Loucy (cell line): ENCODE results near the gene C1orf94.

Experiments
- H2AFZ ChIP-seq: fragments of 200-600 bp; sonication (generic); 2 replicates; pipeline ENCODE4 v1.6.0; 2016; ENCODE audit warnings: antibody characterized with exemption, mild to moderate bottlenecking, low read length, moderate library complexity
- H3F3A ChIP-seq: fragments of 200-600 bp; 2 replicates; pipeline ENCODE4 v1.6.0; 2016; ENCODE audit warnings: antibody characterized with exemption, low read depth, mild to moderate bottlenecking
- H3K27me3 ChIP-seq: fragments of 200-600 bp; sonication (generic); 2 replicates; pipeline ENCODE4 v1.6.1; 2014; ENCODE audit warnings: low read length, mild to moderate bottlenecking; ENCODE audit not compliant: insufficient read depth, poor library complexity, severe bottlenecking
- H3K36me3 ChIP-seq: fragments of 200-600 bp; sonication (generic); 2 replicates; pipeline ENCODE4 v1.6.1; 2016; ENCODE audit warnings: low read length; ENCODE audit not compliant: insufficient read depth
- H3K4me1 ChIP-seq: fragments of 200-600 bp; sonication (generic); 2 replicates; pipeline ENCODE4 v1.5.1; 2014; ENCODE audit warnings: low read length, mild to moderate bottlenecking; ENCODE audit not compliant: insufficient read depth, poor library complexity, severe bottlenecking
- H3K4me2 ChIP-seq: fragments of 200-600 bp; sonication (generic); 2 replicates; pipeline ENCODE4 v1.6.0; 2014; ENCODE audit warnings: antibody characterized with exemption, low read length, low read depth, mild to moderate bottlenecking; ENCODE audit not compliant: poor library complexity, severe bottlenecking
- H3K4me3 ChIP-seq: fragments of 200-600 bp; sonication (generic); 2 replicates; pipeline ENCODE4 v1.5.1; 2014; ENCODE audit warnings: low read length, mild to moderate bottlenecking, mixed read lengths; ENCODE audit not compliant: poor library complexity, severe bottlenecking
- H3K79me2 ChIP-seq: fragments of 200-600 bp; sonication (generic); 2 replicates; pipeline ENCODE4 v1.6.1; 2014; ENCODE audit warnings: low read length; ENCODE audit not compliant: insufficient read depth
- H3K9ac ChIP-seq: fragments of 200-600 bp; sonication (generic); 2 replicates; pipeline ENCODE4 v1.6.0; 2014; ENCODE audit warnings: mild to moderate bottlenecking, low read depth, low read length, moderate library complexity; ENCODE audit not compliant: poor library complexity, severe bottlenecking
- H3K9me2 ChIP-seq: fragments of 200-600 bp; sonication (generic); replicated peaks from 2 replicates; pipeline ENCODE4 v1.6.1; 2016; ENCODE audit warnings: low read depth, low read length, mixed read lengths
- H3K9me3 ChIP-seq: fragments of 200-600 bp; sonication (generic); 2 replicates; pipeline ENCODE4 v1.6.1; 2014; ENCODE audit warnings: mild to moderate bottlenecking, antibody characterized with exemption, low read length, low read depth; ENCODE audit not compliant: insufficient read depth
- H4K20me1 ChIP-seq: fragments of 200-600 bp; sonication (generic); 2 replicates; pipeline ENCODE4 v1.6.0; 2014; ENCODE audit warnings: antibody characterized with exemption, low read length, mild to moderate bottlenecking; ENCODE audit not compliant: insufficient read depth, poor library complexity, severe bottlenecking
- EZH2phosphoT487 ChIP-seq: fragments of 200-600 bp; IDR thresholded peaks from 2 replicates; pipeline ENCODE4 v1.6.1; 2018; ENCODE audit warnings: antibody characterized with exemption, mild to moderate bottlenecking, moderate library complexity, borderline replicate concordance
- TF ChIP-seq, protein P1 (sequence below): fragments of 200-600 bp; sonication (generic); conservative IDR thresholded peaks from 2 replicates; pipeline ENCODE4 v1.5.1; 2014; ENCODE audit warnings: mild to moderate bottlenecking, antibody characterized with exemption, low read length

Gene C1orf94

DNA sequence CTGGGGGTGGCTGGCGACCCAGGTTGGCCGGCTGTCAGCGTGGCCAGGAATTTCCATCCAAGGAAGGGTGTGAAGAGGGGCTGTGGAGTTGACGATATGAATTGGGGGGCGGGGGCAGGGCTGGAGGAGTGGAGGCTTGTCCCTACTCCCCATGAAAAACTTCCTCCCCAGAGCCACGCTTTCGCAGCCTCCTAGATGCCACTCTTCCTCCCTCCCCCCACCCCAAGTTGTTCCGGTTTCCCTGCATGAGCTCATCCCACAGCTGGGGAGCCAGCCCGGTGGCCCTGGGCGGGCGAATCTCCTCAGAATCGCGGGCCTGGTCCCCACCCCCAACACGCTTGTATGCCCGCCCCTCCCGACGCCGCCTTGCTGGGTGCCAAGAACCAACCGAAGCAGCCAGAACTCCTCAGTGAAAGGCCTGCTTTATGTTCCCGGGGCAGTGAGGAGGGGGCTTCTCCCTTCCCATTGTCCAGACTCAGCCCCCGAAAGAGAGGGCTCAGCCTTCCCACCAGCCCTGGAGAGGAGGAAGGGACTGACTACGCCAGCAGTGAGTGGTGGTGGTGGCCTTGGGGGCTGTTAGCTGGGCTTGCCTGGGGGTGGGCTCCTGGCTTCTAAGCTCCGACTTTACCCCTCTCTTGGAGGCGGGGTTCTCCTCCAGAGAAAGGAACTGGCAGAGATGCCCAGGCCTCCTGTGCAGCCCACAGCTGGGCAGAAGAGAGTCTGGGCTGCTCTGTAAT lies 9.9 kb upstream of the C1orf94 start:
- TF ChIP-seq, protein P1, sequence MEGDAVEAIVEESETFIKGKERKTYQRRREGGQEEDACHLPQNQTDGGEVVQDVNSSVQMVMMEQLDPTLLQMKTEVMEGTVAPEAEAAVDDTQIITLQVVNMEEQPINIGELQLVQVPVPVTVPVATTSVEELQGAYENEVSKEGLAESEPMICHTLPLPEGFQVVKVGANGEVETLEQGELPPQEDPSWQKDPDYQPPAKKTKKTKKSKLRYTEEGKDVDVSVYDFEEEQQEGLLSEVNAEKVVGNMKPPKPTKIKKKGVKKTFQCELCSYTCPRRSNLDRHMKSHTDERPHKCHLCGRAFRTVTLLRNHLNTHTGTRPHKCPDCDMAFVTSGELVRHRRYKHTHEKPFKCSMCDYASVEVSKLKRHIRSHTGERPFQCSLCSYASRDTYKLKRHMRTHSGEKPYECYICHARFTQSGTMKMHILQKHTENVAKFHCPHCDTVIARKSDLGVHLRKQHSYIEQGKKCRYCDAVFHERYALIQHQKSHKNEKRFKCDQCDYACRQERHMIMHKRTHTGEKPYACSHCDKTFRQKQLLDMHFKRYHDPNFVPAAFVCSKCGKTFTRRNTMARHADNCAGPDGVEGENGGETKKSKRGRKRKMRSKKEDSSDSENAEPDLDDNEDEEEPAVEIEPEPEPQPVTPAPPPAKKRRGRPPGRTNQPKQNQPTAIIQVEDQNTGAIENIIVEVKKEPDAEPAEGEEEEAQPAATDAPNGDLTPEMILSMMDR, result no peak
- Histone ChIP-seq H3K9me3 (no peaks in the 10 kb centered on the region), H3K27me3 (no peaks in the 10 kb centered on the region), H4K20me1 (no peaks in the 10 kb centered on the region), H3K9ac (no peak overlapping the region), H3K4me2 (no peak overlapping the region), H3K36me3 (no peaks in the 10 kb centered on the region), H3F3A (no peaks in the 10 kb centered on the region), H3K9me2 (no peaks in the 10 kb centered on the region), H2AFZ (no peak overlapping the region), H3K79me2 (no peaks in the 10 kb centered on the region), H3K4me3 (no peak overlapping the region), H3K4me1 (no peaks in the 10 kb centered on the region)

DNA sequence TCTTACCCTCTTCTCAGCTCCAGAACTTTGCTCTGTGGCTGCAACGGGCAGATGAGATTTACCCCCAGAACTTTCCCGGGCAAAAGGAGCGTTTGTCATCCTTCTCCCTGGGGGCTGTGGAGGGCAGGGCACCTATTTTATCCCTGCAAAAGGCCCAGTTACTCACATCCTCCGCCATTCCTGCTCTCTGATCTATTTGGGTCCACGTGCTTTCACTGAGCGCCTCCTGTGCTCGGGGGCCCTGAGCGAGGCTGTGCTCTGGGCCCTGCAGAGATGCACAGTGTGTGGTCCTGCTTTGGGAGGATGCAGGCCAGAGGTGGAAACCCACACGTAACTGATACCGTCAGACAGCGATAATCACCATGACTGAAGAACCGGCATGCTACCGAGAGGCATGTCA lies 9.3 kb upstream of the C1orf94 start:
- Histone ChIP-seq H3K4me3 (no peak overlapping the region), H3K4me2 (no peak overlapping the region), H3K79me2 (no peaks in the 10 kb centered on the region), H3K36me3 (no peaks in the 10 kb centered on the region), H3K9me3 (no peaks in the 10 kb centered on the region), H3K27me3 (no peaks in the 10 kb centered on the region), H3K4me1 (no peaks in the 10 kb centered on the region), H2AFZ (no peak overlapping the region), H3K9ac (no peak overlapping the region), H3F3A (no peaks in the 10 kb centered on the region), H3K9me2 (no peaks in the 10 kb centered on the region), H4K20me1 (no peaks in the 10 kb centered on the region)
- TF ChIP-seq, protein P1, result no peak
- no peak for TF ChIP-seq EZH2phosphoT487

DNA sequence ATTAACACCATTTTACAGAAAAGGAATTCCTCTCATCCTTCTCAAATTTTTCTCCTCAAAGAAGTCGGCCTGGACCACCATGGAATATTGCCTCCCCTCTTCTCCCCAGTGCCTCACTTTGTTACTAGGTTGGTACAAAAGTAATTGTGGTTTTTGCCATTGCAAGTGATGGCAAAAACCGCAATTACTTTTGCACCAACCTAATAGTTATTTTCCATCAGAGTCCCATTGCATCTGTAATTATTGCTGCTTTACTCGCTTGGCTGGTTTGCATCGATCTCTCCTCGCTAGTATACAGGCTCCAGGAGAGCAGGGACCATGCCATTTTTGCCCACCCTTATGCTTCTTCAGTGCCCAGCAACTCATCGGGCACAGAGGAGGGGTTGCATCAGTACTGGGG lies 963 bp upstream of the C1orf94 start:
- Histone ChIP-seq H2AFZ (no peak overlapping the region), H3F3A (no peaks in the 10 kb centered on the region), H3K9me2 (no peaks in the 10 kb centered on the region), H3K9me3 (no peaks in the 10 kb centered on the region), H3K9ac (no peak overlapping the region), H3K4me1 (no peaks in the 10 kb centered on the region), H3K4me2 (no peak overlapping the region), H3K27me3 (no peaks in the 10 kb centered on the region), H3K79me2 (no peaks in the 10 kb centered on the region), H3K4me3 (no peak overlapping the region), H3K36me3 (no peaks in the 10 kb centered on the region), H4K20me1 (no peaks in the 10 kb centered on the region)
- TF ChIP-seq, protein P1, result no peak
- no peak for TF ChIP-seq EZH2phosphoT487
